SIG-M5 (cell line): ENCODE results near the gene SRGAP3.

Source experiments
- DNase-seq: peaks from one replicate; lab custom pipeline; 2025; lab: John Stamatoyannopoulos, UW

The SRGAP3 gene

GRCh38 chr3:8985876-8986275 is 263.6 kb downstream of the SRGAP3 start:
- no peak for DNase-seq

DNA sequence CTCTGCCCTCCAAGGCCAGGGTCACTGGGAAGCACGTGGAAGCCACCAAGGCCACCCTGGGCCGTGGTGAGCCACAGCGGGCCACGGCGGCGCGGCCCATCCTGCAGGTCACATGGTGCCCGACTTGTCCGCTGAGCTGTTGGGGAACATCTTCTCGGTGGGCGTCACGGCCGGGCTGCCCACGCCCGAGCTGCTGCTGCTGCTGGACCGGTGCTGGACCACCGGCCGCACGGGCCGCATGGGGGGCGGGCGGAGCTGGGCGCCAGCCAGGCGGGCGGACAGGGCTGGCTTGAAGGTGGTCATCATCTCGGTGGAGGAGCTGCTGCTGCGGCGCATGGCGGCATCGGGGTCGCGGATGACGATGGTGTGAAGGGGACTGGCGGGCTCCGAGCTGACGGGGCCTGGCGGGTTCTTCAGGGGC is 264.0 kb downstream of the SRGAP3 start:
- no peak for DNase-seq

DNA sequence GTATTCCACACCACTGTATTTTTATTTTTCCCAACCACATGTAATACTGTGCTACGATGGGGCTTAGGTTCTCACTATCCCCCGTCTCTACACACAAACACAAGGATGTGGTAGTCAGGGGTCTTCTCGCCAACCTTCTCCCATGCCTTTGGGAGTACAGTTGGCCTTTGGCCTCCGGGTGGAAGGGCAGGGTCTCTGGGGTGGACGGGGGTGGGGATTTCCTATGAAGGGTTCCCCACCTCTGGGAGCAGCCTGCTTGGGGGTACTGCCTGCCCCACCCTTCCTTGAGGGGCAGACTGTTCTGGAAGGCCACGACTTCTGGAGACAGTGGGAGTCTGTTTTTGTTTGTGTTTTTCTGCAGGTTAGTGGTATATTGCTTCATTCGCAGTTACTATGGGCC is 264.9 kb downstream of the SRGAP3 start:
- DNase-seq, result no peak

GRCh38 chr3:8984081-8984480 is 265.4 kb downstream of the SRGAP3 start:
- no peak for DNase-seq

- DNase-seq, result no peak
Measured at GRCh38 chr3:8983591-8983990, 265.9 kb downstream of the SRGAP3 start.

DNA sequence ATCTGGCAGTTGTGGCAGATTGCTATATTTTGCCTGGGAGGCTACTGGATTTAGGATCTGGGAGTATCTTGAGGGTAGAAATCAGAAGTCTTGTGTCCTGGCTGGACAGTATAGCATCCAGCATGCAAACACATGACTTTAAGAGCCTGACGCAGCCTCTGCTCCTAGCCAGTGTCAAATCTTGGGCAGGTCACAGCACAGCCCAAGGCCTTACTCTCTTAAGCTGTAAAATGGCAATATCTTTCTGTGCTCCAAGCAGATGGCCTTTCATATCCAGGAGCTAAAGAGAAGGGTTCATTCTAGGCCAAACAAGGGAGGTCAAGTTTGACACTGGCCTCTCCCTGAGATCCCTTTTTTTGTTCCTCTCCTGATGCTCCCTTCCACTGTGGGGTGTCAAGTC is 266.4 kb downstream of the SRGAP3 start:
- DNase-seq, result no peak

GRCh38 chr3:8982509-8982908 is 266.9 kb downstream of the SRGAP3 start:
- DNase-seq, result no peak

GRCh38 chr3:8981700-8982099 is 267.7 kb downstream of the SRGAP3 start:
- DNase-seq, result no peak

GRCh38 chr3:8981296-8981695 is 268.1 kb downstream of the SRGAP3 start:
- no peak for DNase-seq

DNA sequence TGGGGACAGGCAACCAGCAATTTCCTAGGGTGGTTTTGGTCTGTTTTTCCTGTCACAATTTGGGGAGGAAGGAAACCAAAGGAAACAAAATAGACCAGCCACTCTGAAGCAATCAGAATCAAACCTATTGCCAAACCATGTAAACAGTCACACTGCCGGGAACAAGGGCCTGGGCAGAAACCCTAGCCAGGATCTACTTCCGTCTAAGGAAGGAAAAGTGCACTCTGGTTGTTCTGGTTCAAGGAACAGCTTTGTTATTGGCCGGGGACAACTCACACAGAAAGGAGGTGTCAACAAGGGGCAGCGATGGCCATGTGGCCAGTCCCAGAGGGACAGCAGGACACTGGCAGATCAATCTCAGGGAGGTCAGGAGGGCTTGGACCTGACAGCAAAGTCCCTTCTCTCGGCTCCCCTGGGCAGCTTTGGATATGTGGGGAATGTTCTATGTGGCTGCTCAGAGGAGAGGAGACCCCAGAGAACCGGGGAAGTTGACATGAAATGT is 268.6 kb downstream of the SRGAP3 start:
- DNase-seq, result no peak

GRCh38 chr3:8979262-8979661 is 270.2 kb downstream of the SRGAP3 start:
- no peak for DNase-seq

DNA sequence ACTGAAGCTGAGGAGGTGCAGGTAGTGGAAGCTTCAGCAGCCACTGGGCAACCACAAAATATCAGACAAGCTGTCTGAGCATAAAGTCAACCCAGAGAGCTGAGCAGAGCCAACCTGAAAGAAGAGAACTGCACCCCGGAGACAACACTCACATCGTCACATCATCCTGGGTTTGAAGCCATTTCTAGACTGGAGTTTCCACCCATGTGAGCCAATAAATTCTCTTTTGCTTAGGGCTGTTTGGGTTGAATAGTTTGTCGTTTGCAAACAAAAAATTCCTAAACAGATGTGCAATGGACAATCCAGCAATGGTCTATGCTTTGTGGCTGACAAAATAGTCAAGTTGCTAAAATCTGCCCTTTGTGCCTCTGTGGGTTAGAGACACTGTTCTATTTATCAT is 270.9 kb downstream of the SRGAP3 start:
- DNase-seq, result no peak

DNA sequence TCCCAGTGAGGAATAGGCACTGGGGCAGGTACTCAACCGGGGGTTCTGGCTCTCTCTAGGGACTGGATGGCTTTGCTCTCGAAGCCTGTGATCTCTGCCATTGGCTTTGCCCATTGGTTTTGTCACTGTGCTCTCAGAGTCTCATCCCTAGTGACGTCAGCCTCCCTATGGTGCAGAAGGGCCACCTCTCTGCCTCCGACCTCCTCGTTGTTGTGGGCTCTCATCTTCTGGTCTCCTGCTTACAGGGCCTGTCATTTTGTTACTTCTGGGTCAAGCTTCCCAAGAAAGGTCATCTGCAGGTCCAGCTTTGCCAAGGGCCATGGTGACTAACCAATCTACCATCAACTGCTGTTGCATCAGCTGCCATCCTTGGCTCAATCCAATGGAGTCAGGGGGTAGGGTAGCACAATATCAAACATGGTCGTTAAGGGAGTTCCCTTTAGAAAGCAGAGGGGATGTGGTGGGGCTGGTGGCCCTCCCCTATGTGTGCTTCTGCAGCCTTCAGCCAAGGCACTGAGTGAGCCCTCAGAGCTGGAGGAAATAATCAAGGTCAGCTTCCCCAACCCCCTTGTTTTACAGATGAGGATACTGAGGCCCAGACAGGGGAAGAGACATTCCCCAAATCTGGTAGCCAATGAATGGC is 272.8 kb downstream of the SRGAP3 start:
- no peak for DNase-seq

DNA sequence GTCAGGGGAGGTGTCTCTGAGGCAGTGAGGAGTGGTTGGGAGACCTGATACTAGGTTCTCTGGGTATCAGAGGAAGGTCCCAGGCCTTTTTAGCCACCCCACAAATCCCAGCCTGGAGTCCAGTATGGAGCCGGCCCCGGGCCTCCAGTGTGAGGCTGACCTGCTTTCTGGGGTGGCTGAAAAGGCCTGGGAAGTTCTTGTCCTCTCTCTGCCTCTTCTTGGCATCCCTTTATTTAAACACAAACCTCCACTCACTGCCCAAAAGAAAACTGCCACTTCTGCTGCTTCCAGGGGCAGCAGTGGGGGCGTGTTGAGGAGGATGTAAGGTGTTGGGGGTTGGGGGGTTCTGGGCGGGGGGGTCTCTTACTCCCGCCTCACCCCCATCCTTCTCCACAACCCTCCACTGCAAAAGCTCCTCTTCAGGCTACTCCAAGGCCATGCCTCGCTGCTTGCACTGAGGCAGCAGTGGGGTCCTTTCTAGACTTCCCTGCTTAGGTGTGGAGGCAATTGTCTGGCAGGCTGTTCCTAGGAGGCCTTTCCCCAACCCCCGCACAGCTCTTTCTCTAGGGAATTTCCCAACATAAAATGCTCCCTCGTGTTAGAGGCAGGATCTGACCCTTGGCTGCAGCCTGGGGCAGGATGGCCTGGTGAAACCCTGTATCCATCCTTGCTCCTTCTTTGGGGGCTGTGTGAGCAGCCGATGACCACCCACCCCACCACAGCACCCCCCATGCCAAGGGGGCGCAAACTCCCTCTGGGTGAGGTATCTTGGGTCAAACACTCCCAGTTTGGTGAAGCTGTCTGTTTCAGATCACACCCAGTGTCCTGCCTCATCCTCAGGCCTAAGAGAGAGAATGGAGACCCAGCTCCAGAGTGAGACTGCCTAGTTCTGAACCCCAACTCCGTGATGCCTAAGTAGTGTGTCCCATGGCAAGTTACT is 274.1 kb downstream of the SRGAP3 start:
- DNase-seq, result no peak

- DNase-seq, result no peak
Measured at GRCh38 chr3:8974458-8974857, 275.0 kb downstream of the SRGAP3 start.

DNA sequence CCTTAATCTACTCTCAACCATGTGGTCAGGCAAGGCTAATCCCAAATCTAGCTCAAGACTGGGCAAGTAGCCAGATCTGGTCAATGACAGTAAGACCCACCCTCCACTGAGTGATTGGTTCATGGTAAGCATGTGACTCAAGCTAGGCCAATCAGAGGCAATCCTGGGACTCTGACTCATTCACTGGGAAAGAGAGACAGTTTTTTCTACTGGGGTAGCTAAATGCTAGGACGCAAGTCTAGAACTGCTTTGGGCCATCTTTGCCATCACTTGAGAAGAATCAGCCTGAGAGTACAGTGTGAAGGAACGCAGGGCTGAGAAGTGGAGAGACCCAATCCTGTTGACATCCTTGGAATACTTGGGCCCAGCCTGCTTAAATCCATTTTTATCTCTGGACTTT is 276.8 kb downstream of the SRGAP3 start:
- no peak for DNase-seq

DNA sequence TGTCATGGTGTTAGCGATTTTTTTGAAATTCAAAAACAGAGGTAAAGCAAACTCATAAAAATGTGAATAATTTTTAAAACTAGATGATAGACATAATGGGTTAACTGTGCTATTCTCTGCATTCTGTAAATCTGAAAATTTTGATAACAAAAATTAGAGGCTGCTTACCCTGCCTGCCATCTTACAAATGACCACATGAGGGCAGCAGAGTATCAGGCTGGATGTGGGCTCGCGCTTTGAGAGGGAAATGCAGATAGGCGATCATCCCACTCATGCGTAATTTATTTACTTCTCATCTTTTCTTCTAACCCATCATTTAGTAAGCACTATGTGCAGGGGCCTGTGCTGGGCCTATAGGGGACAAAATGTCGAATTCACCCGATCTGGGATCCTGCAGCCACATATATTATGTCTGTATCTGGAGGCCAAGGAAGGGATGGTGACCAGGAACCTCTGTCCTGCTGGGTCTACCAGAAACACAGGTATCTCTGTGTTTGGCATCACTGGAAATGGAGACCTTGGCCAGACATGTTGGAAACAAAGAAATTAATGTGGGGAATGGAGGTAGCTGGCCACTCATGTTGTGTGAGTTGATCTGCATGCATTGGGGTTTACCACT is 278.4 kb downstream of the SRGAP3 start:
- DNase-seq, result no peak

- DNase-seq, result no peak
Measured at GRCh38 chr3:8969241-8969640, 280.2 kb downstream of the SRGAP3 start.

- no peak for DNase-seq
Measured at GRCh38 chr3:8968375-8968882, 281.0 kb downstream of the SRGAP3 start.

- DNase-seq, result no peak
Measured at GRCh38 chr3:8967553-8967952, 281.9 kb downstream of the SRGAP3 start.

GRCh38 chr3:8966820-8967348 is 282.6 kb downstream of the SRGAP3 start:
- DNase-seq, result no peak

DNA sequence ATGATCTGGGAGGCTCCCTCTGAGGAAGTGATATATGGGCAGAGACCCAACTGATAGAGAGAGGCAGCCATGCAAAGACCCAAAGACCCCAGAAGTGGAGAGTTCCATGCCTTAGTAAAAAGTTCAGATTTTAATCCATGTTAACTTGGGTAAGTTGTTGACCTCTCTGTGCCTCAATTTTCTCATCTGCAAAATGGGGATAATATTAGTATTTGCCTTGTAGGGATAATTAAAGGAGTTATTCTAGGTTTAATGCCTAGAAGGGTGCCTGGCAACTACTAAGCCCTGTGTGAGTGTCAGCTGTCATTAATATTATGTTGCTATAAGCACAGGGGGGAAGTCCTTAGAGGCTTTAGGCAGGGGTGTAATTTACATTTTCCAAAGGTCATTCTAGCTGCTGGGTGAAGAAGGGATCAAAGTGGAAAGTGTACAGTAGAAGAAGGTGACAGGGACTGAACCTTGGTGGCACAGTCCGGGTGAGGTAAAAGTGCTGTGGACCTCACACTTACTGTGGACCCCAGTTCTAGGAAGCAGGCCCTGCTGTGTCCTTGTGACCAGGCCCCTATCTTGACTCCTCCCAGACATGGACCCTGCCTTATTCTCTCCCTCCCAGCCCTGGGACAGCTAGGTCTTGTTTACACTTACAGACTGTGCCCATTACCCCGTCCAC is 283.2 kb downstream of the SRGAP3 start:
- no peak for DNase-seq
